Nephron (organoid): ENCODE results near the gene SELENOO.

ENCODE experiments used
- H3K27ac Mint-ChIP-seq, 3 experiments: 2 replicates each; pipeline ENCODE4 v1.8.0; 2020; ENCODE audit warnings: mixed read lengths in 3 of 3, mild to moderate bottlenecking in 2 of 3, moderate library complexity in 1 of 3
- H3K27me3 Mint-ChIP-seq: 2 replicates; pipeline ENCODE4 v1.8.0; 2021; ENCODE audit warnings: low read depth, mild to moderate bottlenecking, moderate library complexity, mixed read lengths
- H3K36me3 Mint-ChIP-seq: 2 replicates; pipeline ENCODE4 v1.8.0; 2020; ENCODE audit warnings: low read depth, mixed read lengths
- H3K4me1 Mint-ChIP-seq: 2 replicates; pipeline ENCODE4 v1.8.0; 2020; ENCODE audit warnings: mixed read lengths
- H3K4me3 Mint-ChIP-seq, 3 experiments: 2 replicates each; pipeline ENCODE4 v1.8.0; 2020; ENCODE audit warnings: mild to moderate bottlenecking in 3 of 3, mixed read lengths in 3 of 3, moderate library complexity in 2 of 3
- H3K9me3 Mint-ChIP-seq: 2 replicates; pipeline ENCODE4 v1.8.0; 2020; ENCODE audit warnings: mixed read lengths
- CTCF ChIP-seq, 3 experiments: fragments of 200-600 bp; sonication (generic); IDR thresholded peaks; one replicate each; pipeline ENCODE4 v1.5.0; 2021; ENCODE audit warnings: antibody characterized with exemption in 3 of 3; ENCODE audit not compliant: unreplicated experiment in 3 of 3

SELENOO gene

GRCh38 chr22:50194037-50194805, 6.6 kb upstream of the SELENOO start:
- H3K27ac Mint-ChIP-seq = no peak overlapping the region
- H3K9me3 Mint-ChIP-seq = no peaks in the 10 kb centered on the region
- no peaks in the 10 kb centered on the region for H3K27me3 Mint-ChIP-seq
- no peak for TF ChIP-seq CTCF (IDR thresholded peaks at IDR 0.05; ENCODE audit: unreplicated experiment in 3 of 3)
- peaks cover 10% of the 10 kb centered on the region for H3K4me1 Mint-ChIP-seq
- H3K4me3 Mint-ChIP-seq = no peak overlapping the region
- H3K36me3 Mint-ChIP-seq = peaks cover 5% of the 10 kb centered on the region

- Mint-ChIP-seq H3K4me1 (peaks cover 3% of the 10 kb centered on the region), H3K36me3 (peaks cover 3% of the 10 kb centered on the region), H3K4me3 (no peak overlapping the region), H3K9me3 (no peaks in the 10 kb centered on the region), H3K27ac (no peak overlapping the region), H3K27me3 (no peaks in the 10 kb centered on the region)
- TF ChIP-seq CTCF (IDR thresholded peaks at IDR 0.05; ENCODE audit: unreplicated experiment in 3 of 3) = no peak
These were observed 4.6 kb upstream of the SELENOO start for GRCh38 chr22:50196256-50196655.

- no peaks in the 10 kb centered on the region for H3K36me3 Mint-ChIP-seq
- H3K9me3 Mint-ChIP-seq = no peaks in the 10 kb centered on the region
- no peak for TF ChIP-seq CTCF (IDR thresholded peaks at IDR 0.05; ENCODE audit: unreplicated experiment in 3 of 3)
- H3K4me1 Mint-ChIP-seq = peaks cover 4% of the 10 kb centered on the region
- H3K27me3 Mint-ChIP-seq = peaks cover 3% of the 10 kb centered on the region
- no peak overlapping the region for H3K4me3 Mint-ChIP-seq
- no peak overlapping the region for H3K27ac Mint-ChIP-seq
These were observed 3.6 kb upstream of the SELENOO start for GRCh38 chr22:50197000-50197800.

GRCh38 chr22:50197856-50198623, 2.8 kb upstream of the SELENOO start:
- peaks cover 9% of the 10 kb centered on the region for H3K4me1 Mint-ChIP-seq

GRCh38 chr22:50198624-50199017, 2.2 kb upstream of the SELENOO start:
- peak overlapping the region in 1 of 3 experiments; percentile 30 for H3K4me3 Mint-ChIP-seq
- peaks cover 7% of the 10 kb centered on the region for H3K27me3 Mint-ChIP-seq
- no peak for TF ChIP-seq CTCF (IDR thresholded peaks at IDR 0.05; ENCODE audit: unreplicated experiment in 3 of 3)
- peaks cover 10% of the 10 kb centered on the region for H3K36me3 Mint-ChIP-seq
- H3K4me1 Mint-ChIP-seq = peaks cover 9% of the 10 kb centered on the region
- H3K27ac Mint-ChIP-seq = no peak overlapping the region
- H3K9me3 Mint-ChIP-seq = no peaks in the 10 kb centered on the region

More at GRCh38 chr22:50197856-50198623, 2.8 kb upstream of the SELENOO start:
- Mint-ChIP-seq H3K27me3 (peaks cover 4% of the 10 kb centered on the region), H3K4me3 (peak overlapping the region; percentile 43 to 59 (median 59)), H3K27ac (no peak overlapping the region), H3K9me3 (no peaks in the 10 kb centered on the region), H3K36me3 (peaks cover 4% of the 10 kb centered on the region)
- no peak for TF ChIP-seq CTCF (IDR thresholded peaks at IDR 0.05; ENCODE audit: unreplicated experiment in 3 of 3)
